ENCODE results near the gene FGD4. TPM values are rescaled to one million over a fixed set of nuclear protein-coding genes. Genes with fewer than 3 reads are reported as not detected.
A peak's percentile ranks its signal among the peaks of the same experiment; 100 is the strongest.

FGD4 gene
- polyA plus RNA-seq, 1 donor = 18.8 TPM

- no peaks in the 10 kb centered on the region for H3K36me3 ChIP-seq (ENCODE audit: control insufficient read depth, insufficient read depth, low read length)
- 57% methylated on average over 1 of the region's 7 CpGs for WGBS (ENCODE audit: insufficient coverage, low lambda C conversion rate)
- DNase-seq = no peak
These were observed 36.8 kb downstream of the FGD4 start for GRCh38 chr12:32435921-32436705.

GRCh38 chr12:32437095-32437515, 37.7 kb downstream of the FGD4 start:
- Histone ChIP-seq H3K36me3 (ENCODE audit: control insufficient read depth, insufficient read depth, low read length) (no peaks in the 10 kb centered on the region), H3K27me3 (ENCODE audit: control insufficient read depth, insufficient read depth, low read length) (no peaks in the 10 kb centered on the region), H3K4me3 (ENCODE audit: low read length) (no peak overlapping the region), H3K27ac (ENCODE audit: low read length) (no peak overlapping the region), H3K4me1 (ENCODE audit: control insufficient read depth, insufficient read depth, low read length) (no peaks in the 10 kb centered on the region), H3K9me3 (ENCODE audit: control insufficient read depth, low read depth, low read length) (no peaks in the 10 kb centered on the region)
- DNase-seq = no peak
- no CpG with 5 or more reads among the region's 9 CpGs for WGBS (ENCODE audit: insufficient coverage, low lambda C conversion rate)

More at GRCh38 chr12:32435921-32436705, 36.8 kb downstream of the FGD4 start:
- Histone ChIP-seq H3K9me3 (ENCODE audit: control insufficient read depth, low read depth, low read length) (no peaks in the 10 kb centered on the region), H3K4me3 (ENCODE audit: low read length) (no peak overlapping the region), H3K27me3 (ENCODE audit: control insufficient read depth, insufficient read depth, low read length) (no peaks in the 10 kb centered on the region), H3K4me1 (ENCODE audit: control insufficient read depth, insufficient read depth, low read length) (no peaks in the 10 kb centered on the region), H3K27ac (ENCODE audit: low read length) (no peak overlapping the region)

- no peak for DNase-seq
- WGBS (ENCODE audit: insufficient coverage, low lambda C conversion rate) = no CpG with 5 or more reads among the region's 9 CpGs
- no peak overlapping the region for H3K4me3 ChIP-seq (ENCODE audit: low read length)
- no peaks in the 10 kb centered on the region for H3K36me3 ChIP-seq (ENCODE audit: control insufficient read depth, insufficient read depth, low read length)
- no peak overlapping the region for H3K27ac ChIP-seq (ENCODE audit: low read length)
- no peaks in the 10 kb centered on the region for H3K27me3 ChIP-seq (ENCODE audit: control insufficient read depth, insufficient read depth, low read length)
- H3K9me3 ChIP-seq (ENCODE audit: control insufficient read depth, low read depth, low read length) = no peaks in the 10 kb centered on the region
- peaks cover 5% of the 10 kb centered on the region for H3K4me1 ChIP-seq (ENCODE audit: control insufficient read depth, insufficient read depth, low read length)
These were observed 40.9 kb downstream of the FGD4 start for GRCh38 chr12:32440120-32440865.

GRCh38 chr12:32443491-32443890, 44.1 kb downstream of the FGD4 start:
- no peak for DNase-seq
- H3K4me1 ChIP-seq (ENCODE audit: control insufficient read depth, insufficient read depth, low read length) = peaks cover 24% of the 10 kb centered on the region

GRCh38 chr12:32444895-32445294, 45.5 kb downstream of the FGD4 start:
- WGBS (ENCODE audit: insufficient coverage, low lambda C conversion rate) = 0% methylated on average over 1 of the region's 2 CpGs
- Histone ChIP-seq H3K27me3 (ENCODE audit: control insufficient read depth, insufficient read depth, low read length) (no peaks in the 10 kb centered on the region), H3K4me1 (ENCODE audit: control insufficient read depth, insufficient read depth, low read length) (peaks cover 24% of the 10 kb centered on the region), H3K36me3 (ENCODE audit: control insufficient read depth, insufficient read depth, low read length) (no peaks in the 10 kb centered on the region), H3K4me3 (ENCODE audit: low read length) (no peak overlapping the region), H3K9me3 (ENCODE audit: control insufficient read depth, low read depth, low read length) (no peaks in the 10 kb centered on the region), H3K27ac (ENCODE audit: low read length) (peak overlapping the region; percentile 69)
- DNase-seq = peak; percentile 84 to 92

More at GRCh38 chr12:32443491-32443890, 44.1 kb downstream of the FGD4 start:
- H3K27me3 ChIP-seq (ENCODE audit: control insufficient read depth, insufficient read depth, low read length) = no peaks in the 10 kb centered on the region
- no peak overlapping the region for H3K27ac ChIP-seq (ENCODE audit: low read length)
- H3K9me3 ChIP-seq (ENCODE audit: control insufficient read depth, low read depth, low read length) = no peaks in the 10 kb centered on the region
- no peaks in the 10 kb centered on the region for H3K36me3 ChIP-seq (ENCODE audit: control insufficient read depth, insufficient read depth, low read length)
- H3K4me3 ChIP-seq (ENCODE audit: low read length) = no peak overlapping the region
- no CpG with 5 or more reads among the region's 4 CpGs for WGBS (ENCODE audit: insufficient coverage, low lambda C conversion rate)

- Histone ChIP-seq H3K9me3 (ENCODE audit: control insufficient read depth, low read depth, low read length) (no peaks in the 10 kb centered on the region), H3K4me3 (ENCODE audit: low read length) (no peak overlapping the region), H3K4me1 (ENCODE audit: control insufficient read depth, insufficient read depth, low read length) (peaks cover 25% of the 10 kb centered on the region), H3K27ac (ENCODE audit: low read length) (peak overlapping the region; percentile 69), H3K36me3 (ENCODE audit: control insufficient read depth, insufficient read depth, low read length) (no peaks in the 10 kb centered on the region), H3K27me3 (ENCODE audit: control insufficient read depth, insufficient read depth, low read length) (no peaks in the 10 kb centered on the region)
- WGBS (ENCODE audit: insufficient coverage, low lambda C conversion rate) = no CpG with 5 or more reads among the region's 1 CpG
- DNase-seq = no peak
These were observed 46.0 kb downstream of the FGD4 start for GRCh38 chr12:32445356-32445755.

- no CpG with 5 or more reads among the region's 14 CpGs for WGBS (ENCODE audit: insufficient coverage, low lambda C conversion rate)
- Histone ChIP-seq H3K36me3 (ENCODE audit: control insufficient read depth, insufficient read depth, low read length) (no peaks in the 10 kb centered on the region), H3K27ac (ENCODE audit: low read length) (peak overlapping the region; percentile 69), H3K27me3 (ENCODE audit: control insufficient read depth, insufficient read depth, low read length) (no peaks in the 10 kb centered on the region), H3K9me3 (ENCODE audit: control insufficient read depth, low read depth, low read length) (no peaks in the 10 kb centered on the region), H3K4me1 (ENCODE audit: control insufficient read depth, insufficient read depth, low read length) (peaks cover 32% of the 10 kb centered on the region), H3K4me3 (ENCODE audit: low read length) (no peak overlapping the region)
- DNase-seq = peak in 1 of 2 donors; percentile 50
These were observed 47.2 kb downstream of the FGD4 start for GRCh38 chr12:32446316-32447119.

- 88% methylated on average over 5 of the region's 6 CpGs for WGBS (ENCODE audit: insufficient coverage, low lambda C conversion rate)
These were observed 49.2 kb downstream of the FGD4 start for GRCh38 chr12:32448586-32448985.

GRCh38 chr12:32450363-32450762, 51.0 kb downstream of the FGD4 start:
- Histone ChIP-seq H3K9me3 (ENCODE audit: control insufficient read depth, low read depth, low read length) (no peaks in the 10 kb centered on the region), H3K36me3 (ENCODE audit: control insufficient read depth, insufficient read depth, low read length) (no peaks in the 10 kb centered on the region), H3K4me3 (ENCODE audit: low read length) (no peak overlapping the region), H3K27me3 (ENCODE audit: control insufficient read depth, insufficient read depth, low read length) (no peaks in the 10 kb centered on the region), H3K27ac (ENCODE audit: low read length) (peak overlapping the region; percentile 59), H3K4me1 (ENCODE audit: control insufficient read depth, insufficient read depth, low read length) (peaks cover 40% of the 10 kb centered on the region)
- peak in 1 of 2 donors; percentile 45 for DNase-seq
- no CpG with 5 or more reads among the region's 2 CpGs for WGBS (ENCODE audit: insufficient coverage, low lambda C conversion rate)

More at GRCh38 chr12:32448586-32448985, 49.2 kb downstream of the FGD4 start:
- no peak for DNase-seq
- Histone ChIP-seq H3K27me3 (ENCODE audit: control insufficient read depth, insufficient read depth, low read length) (no peaks in the 10 kb centered on the region), H3K9me3 (ENCODE audit: control insufficient read depth, low read depth, low read length) (no peaks in the 10 kb centered on the region), H3K36me3 (ENCODE audit: control insufficient read depth, insufficient read depth, low read length) (no peaks in the 10 kb centered on the region), H3K27ac (ENCODE audit: low read length) (no peak overlapping the region), H3K4me3 (ENCODE audit: low read length) (no peak overlapping the region), H3K4me1 (ENCODE audit: control insufficient read depth, insufficient read depth, low read length) (peaks cover 41% of the 10 kb centered on the region)

- peak overlapping the region; percentile 59 for H3K27ac ChIP-seq (ENCODE audit: low read length)
- H3K4me3 ChIP-seq (ENCODE audit: low read length) = no peak overlapping the region
- no peaks in the 10 kb centered on the region for H3K27me3 ChIP-seq (ENCODE audit: control insufficient read depth, insufficient read depth, low read length)
- H3K4me1 ChIP-seq (ENCODE audit: control insufficient read depth, insufficient read depth, low read length) = peaks cover 37% of the 10 kb centered on the region
- DNase-seq = peak in 1 of 2 donors; percentile 59
- H3K9me3 ChIP-seq (ENCODE audit: control insufficient read depth, low read depth, low read length) = no peaks in the 10 kb centered on the region
- 80% methylated on average over 1 of the region's 1 CpG for WGBS (ENCODE audit: insufficient coverage, low lambda C conversion rate)
- H3K36me3 ChIP-seq (ENCODE audit: control insufficient read depth, insufficient read depth, low read length) = no peaks in the 10 kb centered on the region
These were observed 51.4 kb downstream of the FGD4 start for GRCh38 chr12:32450768-32451167.
